ENCODE measurements around the gene MTA3.

MTA3 gene

DNA sequence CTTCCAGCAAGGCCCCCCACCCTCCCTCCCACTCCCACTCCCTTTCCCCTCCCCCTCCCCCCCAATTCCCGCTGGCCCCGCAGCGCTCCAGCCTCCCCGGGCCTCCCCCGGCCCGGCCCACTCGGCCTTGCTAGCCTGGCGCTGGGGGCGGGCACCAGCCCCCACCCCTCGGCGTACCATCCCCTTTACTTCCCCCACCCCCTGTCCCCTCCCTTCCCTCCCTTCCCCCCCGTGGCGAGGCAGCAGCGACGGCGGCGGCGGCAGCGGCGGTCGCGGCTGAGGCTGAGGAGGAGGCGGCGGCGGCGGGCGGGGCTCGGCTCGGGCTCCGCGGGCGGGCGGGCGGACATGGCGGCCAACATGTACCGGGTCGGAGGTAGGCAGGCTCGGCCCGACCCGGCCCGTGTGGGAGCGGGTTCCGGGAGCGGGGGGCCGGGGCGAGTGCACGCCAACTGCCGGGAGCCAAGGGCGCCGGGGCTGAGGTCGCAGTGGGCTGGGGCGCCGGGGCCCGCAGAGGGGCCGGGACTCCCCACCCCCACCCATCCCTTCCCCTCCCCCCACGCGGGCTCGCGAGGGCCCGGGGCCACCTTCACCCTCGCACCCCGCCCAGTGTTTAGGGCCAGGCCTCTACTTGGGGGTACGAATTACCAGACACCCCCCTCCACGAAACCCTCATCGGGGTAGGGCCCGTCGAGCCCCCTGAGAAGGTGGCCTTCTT, at the start of gene MTA3:
Gene MTA3 (plus strand): TSS at position 232 of the 715 bp plus-strand sequence. CDS start 114 bp downstream, at position 346.
- DNase-seq (ENCODE audit: low read depth) = no peak
- TF ChIP-seq, protein P1, sequence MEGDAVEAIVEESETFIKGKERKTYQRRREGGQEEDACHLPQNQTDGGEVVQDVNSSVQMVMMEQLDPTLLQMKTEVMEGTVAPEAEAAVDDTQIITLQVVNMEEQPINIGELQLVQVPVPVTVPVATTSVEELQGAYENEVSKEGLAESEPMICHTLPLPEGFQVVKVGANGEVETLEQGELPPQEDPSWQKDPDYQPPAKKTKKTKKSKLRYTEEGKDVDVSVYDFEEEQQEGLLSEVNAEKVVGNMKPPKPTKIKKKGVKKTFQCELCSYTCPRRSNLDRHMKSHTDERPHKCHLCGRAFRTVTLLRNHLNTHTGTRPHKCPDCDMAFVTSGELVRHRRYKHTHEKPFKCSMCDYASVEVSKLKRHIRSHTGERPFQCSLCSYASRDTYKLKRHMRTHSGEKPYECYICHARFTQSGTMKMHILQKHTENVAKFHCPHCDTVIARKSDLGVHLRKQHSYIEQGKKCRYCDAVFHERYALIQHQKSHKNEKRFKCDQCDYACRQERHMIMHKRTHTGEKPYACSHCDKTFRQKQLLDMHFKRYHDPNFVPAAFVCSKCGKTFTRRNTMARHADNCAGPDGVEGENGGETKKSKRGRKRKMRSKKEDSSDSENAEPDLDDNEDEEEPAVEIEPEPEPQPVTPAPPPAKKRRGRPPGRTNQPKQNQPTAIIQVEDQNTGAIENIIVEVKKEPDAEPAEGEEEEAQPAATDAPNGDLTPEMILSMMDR (IDR thresholded peaks at IDR 0.05; ENCODE audit: control insufficient read depth, extremely low read depth, insufficient read depth) = no peak
- H3K4me3 ChIP-seq (ENCODE audit: low read depth, low read length) = peak within 1 kb of the TSS; percentile 58

DNA sequence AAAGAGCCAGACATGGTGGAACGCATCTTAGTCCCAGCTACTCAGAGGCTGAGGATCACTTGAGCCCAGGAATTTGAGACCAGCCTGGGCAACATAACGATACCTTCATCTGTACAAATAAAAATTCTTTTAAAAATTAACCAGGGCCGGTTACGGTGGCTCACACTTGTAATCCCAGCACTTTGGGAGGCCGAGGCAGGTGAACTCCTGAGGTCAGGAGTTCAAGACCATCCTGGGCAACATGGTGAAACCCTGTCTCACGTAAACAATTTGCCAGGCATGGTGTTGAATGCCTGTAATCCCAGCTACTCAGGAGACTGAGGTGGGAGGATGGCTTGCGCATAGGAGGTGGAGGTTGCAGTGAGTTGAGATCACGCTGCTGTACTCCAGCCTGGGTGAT, 48.8 kb upstream of the MTA3 start:
- TF ChIP-seq, protein P1 (IDR thresholded peaks at IDR 0.05; ENCODE audit: control insufficient read depth, extremely low read depth, insufficient read depth) = no peak
- H3K4me3 ChIP-seq (ENCODE audit: low read depth, low read length) = no peak overlapping the region
- no peak for DNase-seq (ENCODE audit: low read depth)

DNA sequence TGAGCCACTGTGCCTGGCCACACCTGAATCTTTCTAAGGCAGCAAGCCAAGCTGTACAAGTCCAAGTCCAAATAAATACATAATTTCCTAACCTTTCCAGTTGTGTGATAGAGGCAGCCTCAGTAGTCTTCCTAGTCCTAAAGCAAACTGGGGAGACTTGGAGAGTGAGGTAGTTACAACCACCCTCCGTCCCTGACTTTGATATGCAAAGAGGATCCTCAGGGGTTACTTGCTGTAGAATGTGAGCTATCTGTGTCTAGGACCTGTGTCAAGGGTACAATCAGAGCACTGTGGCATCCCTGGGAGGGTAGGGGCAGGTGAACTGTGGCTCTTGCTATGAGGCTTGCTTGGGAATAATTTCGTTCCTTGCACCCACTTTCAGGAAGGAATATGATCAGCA, 46.4 kb upstream of the MTA3 start:
- H3K4me3 ChIP-seq (ENCODE audit: low read depth, low read length) = no peak overlapping the region
- no peak for DNase-seq (ENCODE audit: low read depth)
- TF ChIP-seq, protein P1 (IDR thresholded peaks at IDR 0.05; ENCODE audit: control insufficient read depth, extremely low read depth, insufficient read depth) = no peak

DNA sequence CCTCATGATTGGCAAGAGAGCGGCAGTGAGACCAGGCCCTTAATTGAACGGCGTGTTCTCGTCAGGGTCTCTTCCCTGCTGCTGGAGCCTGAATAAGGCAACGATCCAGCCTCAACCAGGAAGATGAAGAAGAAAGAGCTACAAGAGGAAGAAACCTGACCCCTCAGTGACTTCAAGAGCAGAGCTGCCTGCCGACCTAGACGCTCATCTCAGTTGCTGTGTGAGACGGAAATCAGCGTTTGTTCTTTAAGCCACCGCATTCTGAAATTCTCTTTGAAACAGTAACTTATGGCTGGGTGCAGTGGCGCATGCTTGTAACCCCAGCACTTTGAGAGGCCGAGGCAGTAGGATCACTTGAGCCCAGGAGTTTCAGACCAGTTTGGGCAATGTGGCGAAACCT, 45.1 kb upstream of the MTA3 start:
- no peak overlapping the region for H3K4me3 ChIP-seq (ENCODE audit: low read depth, low read length)
- no peak for DNase-seq (ENCODE audit: low read depth)
- TF ChIP-seq, protein P1 (IDR thresholded peaks at IDR 0.05; ENCODE audit: control insufficient read depth, extremely low read depth, insufficient read depth) = no peak

DNA sequence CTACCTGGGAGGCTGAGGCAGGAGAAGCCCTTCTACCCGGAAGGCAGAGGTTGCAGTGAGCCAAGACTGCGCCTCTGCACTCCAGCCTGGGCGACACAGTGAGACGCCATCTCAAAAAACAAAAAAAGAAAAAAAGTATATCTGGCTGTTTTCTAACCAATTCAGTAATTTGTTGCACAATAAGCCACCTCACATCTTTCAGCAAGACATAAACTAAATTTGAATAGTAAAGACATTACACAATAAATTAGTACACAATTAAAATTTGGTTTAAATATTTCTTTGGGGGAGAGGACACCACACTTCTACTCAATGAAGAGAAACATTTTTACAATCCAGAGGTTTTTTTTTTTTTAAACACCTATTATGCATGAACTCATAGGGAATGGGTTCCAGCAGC, 36.0 kb upstream of the MTA3 start:
- no peak overlapping the region for H3K4me3 ChIP-seq (ENCODE audit: low read depth, low read length)
- no peak for DNase-seq (ENCODE audit: low read depth)
- TF ChIP-seq, protein P1 (IDR thresholded peaks at IDR 0.05; ENCODE audit: control insufficient read depth, extremely low read depth, insufficient read depth) = no peak

DNA sequence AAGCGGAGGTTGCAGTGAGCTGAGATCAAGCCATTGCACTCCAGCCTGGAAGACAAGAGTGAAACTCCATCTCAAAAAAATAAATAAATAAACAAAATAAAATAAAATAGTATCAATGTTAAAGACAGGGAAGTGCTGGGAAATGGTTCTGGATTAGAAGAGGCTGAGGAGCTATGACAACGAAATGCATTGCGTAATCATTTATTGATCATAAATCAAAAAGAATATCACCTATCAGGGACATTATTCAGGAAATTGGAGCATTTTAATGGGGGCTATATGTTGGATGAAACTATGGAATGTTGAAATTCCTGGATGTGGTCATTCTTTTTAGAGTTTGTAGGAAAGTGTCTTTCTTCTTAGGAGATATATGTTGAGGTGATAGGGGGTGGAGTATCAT, 30.9 kb upstream of the MTA3 start:
- DNase-seq (ENCODE audit: low read depth) = no peak
- TF ChIP-seq, protein P1 (IDR thresholded peaks at IDR 0.05; ENCODE audit: control insufficient read depth, extremely low read depth, insufficient read depth) = no peak
- no peak overlapping the region for H3K4me3 ChIP-seq (ENCODE audit: low read depth, low read length)

DNA sequence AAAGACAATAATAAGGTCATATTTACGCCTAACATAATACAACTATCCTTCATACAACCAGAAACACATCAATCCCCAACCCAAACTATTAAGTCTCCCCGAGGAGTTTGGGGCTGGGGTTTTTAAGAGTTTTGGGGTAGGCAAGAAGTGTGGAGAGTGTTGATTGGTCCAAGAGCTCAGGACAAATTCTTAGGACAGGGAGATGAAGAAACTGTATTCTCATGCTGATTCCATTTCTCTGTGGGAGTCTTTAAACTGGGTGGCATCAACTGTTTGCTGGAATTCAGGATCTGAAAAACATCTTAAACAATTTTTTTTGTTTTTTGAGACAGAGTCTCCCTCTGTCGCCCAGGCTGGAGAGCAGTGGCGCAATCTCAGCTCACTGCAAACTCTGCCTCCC, 25.6 kb upstream of the MTA3 start:
- no peak overlapping the region for H3K4me3 ChIP-seq (ENCODE audit: low read depth, low read length)
- no peak for DNase-seq (ENCODE audit: low read depth)
- TF ChIP-seq, protein P1 (IDR thresholded peaks at IDR 0.05; ENCODE audit: control insufficient read depth, extremely low read depth, insufficient read depth) = no peak

Measured in LNCaP clone FGC (cell line).